Globus pallidus (tissue), 1 donor: Measurements from ENCODE around the gene NT5DC3.
"Not testable (repeated sequence)": the region's sequence is repeated elsewhere in the genome, so short reads cannot be mapped to it uniquely, and the experiment has no call there.

Experiments
- DNase-seq: peaks from one replicate; pipeline ENCODE4 v3.0.0-alpha.2; 2015; ENCODE audit warnings: low spot score

Gene NT5DC3

DNA sequence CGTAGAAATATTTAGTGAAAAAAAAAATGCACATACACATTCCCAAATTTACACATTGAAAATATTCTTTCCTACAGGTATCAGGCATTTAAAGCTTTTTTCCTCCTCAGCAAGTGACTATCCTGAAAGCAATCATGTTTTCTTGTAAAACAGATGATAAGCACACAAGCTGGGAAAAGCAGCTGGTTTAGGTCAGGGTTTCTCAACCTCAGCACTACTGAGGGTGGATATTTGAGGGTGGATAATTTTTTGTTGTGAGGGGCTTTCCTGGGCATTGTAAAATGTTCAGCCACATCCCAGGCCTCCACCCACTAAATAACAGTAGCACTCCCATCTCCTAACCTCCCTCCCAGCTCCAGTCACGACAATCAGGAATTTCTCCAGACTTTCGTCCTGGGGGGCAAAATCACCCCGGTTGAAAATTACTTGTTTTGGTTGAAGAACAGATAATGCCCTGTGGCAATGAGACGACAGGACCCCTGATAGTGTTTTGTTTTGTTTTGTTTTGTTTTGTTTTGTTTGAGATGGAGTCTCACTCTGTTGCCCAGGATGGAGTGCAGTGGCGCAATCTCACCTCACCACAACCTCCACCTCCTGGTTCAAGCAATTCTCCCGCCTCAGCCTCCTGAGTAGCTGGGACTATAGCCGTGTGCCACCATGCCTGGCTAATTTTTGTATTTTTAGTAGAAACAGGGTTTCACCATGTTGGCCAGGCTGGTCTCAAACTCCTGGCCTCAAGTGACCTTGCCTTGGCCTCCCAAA lies 15.0 kb upstream of the NT5DC3 start:
- DNase-seq, result no peak

DNA sequence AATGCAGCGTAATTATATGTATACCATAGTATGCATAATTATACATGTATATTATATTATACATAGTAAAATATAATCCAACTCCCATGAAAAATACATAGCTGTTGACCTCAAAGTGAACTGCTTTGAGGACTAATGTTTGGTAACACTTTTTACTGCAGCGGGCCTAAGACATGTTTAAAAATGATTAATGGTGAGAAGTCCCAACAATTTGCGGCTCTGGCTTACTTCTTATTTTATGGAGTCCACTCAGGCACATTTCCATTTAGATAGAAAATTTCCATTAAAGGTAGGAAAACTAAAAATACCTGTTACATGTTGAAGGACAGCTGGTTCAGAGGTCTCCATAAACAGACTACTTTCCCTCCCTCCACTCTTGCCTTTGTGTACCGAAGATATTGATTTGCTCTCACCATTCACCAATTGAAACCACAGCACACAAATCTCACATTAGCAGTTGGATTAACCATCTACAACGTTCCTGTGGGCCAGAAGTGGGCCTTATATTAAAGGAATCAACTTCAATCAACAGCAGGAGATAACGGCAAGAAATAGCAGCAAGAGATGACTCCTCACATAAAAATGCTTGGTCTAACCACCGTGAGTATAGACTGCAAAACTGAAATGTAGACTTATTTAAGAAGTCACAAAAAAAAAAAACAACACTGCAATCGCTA lies 14.1 kb upstream of the NT5DC3 start:
- no peak for DNase-seq

GRCh38 chr12:103854372-103854973 lies 13.4 kb upstream of the NT5DC3 start:
- no peak for DNase-seq

DNA sequence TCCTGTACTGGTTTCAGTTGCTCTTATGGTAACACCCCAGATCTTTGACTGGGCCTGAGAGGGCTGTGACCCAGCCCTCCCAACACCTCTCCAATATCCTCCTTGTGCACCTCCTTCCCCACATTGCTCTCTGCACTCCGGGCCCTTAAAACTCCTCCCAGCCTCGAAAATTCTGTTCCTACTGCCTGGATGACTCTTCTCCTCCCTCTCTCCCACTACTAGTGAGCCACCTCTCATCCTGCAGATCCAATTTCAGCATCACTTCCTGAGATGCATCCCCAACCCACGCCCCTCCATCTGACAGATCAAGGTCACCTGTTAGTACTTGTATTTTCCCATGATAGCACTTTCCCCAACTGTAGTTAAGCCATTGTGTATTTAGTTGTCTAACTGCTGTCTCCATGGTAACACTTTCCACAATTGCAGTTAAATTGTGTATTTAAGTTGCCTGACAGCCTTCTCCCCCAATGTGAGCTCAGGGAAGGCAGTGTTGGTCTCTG lies 11.5 kb upstream of the NT5DC3 start:
- DNase-seq, result no peak

DNA sequence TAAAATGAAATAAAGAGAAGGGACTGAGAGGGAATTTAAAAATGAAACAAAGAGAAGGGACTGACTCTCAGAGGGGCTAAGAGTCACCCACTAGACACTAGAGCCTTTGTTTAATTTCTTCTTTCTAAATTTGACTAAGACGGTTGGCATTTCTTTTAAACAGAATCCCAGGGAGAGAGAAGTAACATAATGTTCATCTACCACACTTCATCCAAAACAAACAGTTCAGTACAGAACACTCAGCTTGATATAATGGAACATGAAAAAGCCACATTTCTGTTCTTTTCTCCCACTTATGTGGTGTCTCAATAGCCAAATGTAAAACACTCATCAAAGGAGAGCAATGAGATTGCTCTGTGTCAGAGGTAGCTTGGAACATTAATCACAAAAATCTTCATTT lies 10.1 kb upstream of the NT5DC3 start:
- DNase-seq, result no peak

- DNase-seq, result no peak
Measured at GRCh38 chr12:103850429-103850828, 9.4 kb upstream of the NT5DC3 start.

- no peak for DNase-seq
Measured at GRCh38 chr12:103848917-103849491, 8.0 kb upstream of the NT5DC3 start.

- no peak for DNase-seq
Measured at GRCh38 chr12:103848143-103848542, 7.1 kb upstream of the NT5DC3 start.

DNA sequence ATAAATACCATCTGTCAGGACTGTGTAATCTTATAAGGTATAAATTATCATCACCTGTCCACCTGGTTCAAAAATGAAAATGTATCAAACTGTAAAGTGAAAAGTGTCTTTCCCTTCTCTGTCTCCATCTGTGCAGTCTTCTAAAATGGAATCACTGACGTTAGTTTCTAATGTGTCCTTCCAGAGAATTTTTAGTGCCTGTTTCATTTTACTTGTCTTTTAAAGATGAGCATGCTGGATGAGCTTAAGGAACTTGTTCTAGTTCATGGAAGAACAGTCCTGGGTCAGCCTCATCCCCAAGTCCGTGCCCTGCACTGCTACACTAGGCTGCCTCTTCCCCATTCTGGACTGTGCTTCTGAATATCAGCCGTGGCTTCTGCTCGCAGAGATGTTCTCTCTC lies 5.4 kb upstream of the NT5DC3 start:
- DNase-seq, result no peak

DNA sequence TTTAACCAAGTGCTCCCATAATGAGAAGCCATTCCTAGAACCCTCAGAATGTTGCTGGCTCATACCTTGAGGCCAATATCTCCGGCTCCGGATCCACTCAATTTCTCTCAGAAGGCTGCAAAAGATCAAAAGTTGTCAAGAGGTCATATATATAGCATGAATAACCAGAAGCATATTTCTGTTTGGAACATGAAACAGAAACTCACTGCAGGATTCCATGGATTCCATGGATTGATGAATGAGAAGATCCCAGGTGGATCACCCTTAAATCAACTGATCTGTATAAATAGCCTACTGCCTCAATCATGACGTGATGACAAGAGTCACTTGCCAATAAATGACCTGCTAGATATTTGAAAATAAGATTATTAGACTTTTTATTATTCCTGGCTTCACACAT lies 3.3 kb upstream of the NT5DC3 start:
- DNase-seq, result no peak

DNA sequence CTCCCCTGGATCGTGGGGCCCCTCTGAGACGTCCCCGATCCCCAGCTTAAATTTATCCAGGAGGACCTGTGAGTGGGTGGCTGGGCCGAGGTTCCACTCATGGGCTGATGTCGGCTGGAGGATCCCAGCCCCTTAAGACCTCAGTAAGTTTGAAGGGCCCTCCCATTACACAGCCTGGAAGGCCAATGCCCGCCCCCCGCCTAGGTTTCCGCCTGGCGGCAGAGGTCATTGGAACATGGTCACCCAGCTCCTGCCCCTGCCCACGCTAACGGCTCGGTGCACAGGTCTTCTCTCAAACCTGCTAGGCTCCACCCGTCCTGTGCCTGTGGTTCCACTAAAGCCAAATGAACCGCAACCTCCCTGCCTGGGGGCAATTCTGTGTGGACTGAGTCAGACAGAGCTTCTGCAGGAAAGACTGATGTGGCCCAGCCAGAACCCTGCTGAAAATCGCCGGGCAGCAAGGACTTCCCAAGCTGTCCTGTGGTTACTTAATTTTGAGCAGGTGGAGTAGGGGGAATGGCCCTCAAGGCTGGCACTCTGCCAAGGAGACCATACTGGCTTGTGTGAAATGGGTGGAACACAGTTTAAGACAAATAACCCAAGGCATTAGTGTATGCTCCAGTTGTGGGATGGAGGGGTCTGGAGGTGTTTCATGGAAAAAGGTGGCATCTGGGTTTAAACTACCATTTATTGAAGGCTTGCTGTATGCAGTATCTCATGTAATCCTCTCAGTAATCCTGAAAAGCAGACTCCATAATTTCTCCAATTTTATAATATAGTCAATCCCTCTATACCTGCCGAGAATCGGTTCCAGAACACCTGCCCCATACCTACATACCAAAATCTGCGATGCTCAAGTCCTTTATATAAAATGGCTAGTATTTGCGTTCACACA lies 903 bp upstream of the NT5DC3 start:
- DNase-seq, result no peak

GRCh38 chr12:103840462-103840875 lies 565 bp downstream of the NT5DC3 start:
- DNase-seq, result no peak

- DNase-seq, result no peak
Measured at GRCh38 chr12:103839609-103840461, 1.2 kb downstream of the NT5DC3 start.

GRCh38 chr12:103839103-103839502 lies 1.9 kb downstream of the NT5DC3 start:
- DNase-seq, result no peak

DNA sequence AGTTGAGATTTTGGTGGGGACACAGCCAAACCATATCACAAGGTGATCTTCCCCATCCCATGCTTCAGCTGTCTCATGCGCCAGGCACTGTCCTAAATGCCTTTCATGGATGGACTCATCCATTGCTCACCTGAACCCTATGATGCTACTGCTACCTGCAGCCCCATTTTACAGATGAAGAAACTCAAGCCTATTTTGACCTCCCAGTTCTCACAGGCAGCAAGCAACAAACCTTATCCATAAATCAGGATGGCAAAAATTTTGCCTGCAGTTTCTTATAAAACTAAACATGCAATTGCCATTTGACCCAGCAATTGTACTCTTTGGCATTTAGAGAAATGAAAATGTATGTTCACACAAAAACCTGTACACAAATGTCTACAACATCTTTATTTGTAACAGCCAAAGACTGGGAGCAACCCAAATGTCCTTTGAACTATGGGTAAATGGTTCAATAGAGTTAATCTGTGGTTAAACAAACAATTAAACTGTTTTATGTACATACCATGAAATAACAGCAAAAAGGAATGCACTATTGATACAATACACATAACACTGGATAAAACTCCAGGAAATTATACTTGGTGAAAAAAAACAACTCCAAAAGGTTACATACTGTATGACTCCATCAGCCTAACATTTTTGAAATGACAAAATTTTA lies 2.6 kb downstream of the NT5DC3 start:
- DNase-seq, result no peak

GRCh38 chr12:103836345-103836744 lies 4.7 kb downstream of the NT5DC3 start:
- no peak for DNase-seq

- not testable (repeated sequence) for DNase-seq
Measured at GRCh38 chr12:103835747-103836335, 5.2 kb downstream of the NT5DC3 start.

- no peak for DNase-seq
Measured at GRCh38 chr12:103834942-103835341, 6.1 kb downstream of the NT5DC3 start.

- no peak for DNase-seq
Measured at GRCh38 chr12:103833891-103834290, 7.1 kb downstream of the NT5DC3 start.
